ENCODE results near the gene RFX2. TPM values are rescaled to one million over a fixed set of nuclear protein-coding genes. Genes with fewer than 3 reads are reported as not detected.

The RFX2 gene
- total and polyA plus RNA-seq, 2 donors from 2014 or later = 4.6 to 12.6 TPM

GRCh38 chr19:5973867-5974635, 136.2 kb downstream of the RFX2 start:
- TF ChIP-seq CTCF (IDR thresholded peaks at IDR 0.05; ENCODE audit: borderline replicate concordance, extremely low read depth, insufficient read depth) = no peak

GRCh38 chr19:5973376-5973775, 136.9 kb downstream of the RFX2 start:
- intact Hi-C loops (cut with DNase I) = no loop called here
- TF ChIP-seq CTCF (IDR thresholded peaks at IDR 0.05; ENCODE audit: borderline replicate concordance, extremely low read depth, insufficient read depth) = no peak
- no peak overlapping the region for H3K4me3 ChIP-seq (ENCODE audit: low read length in 3 of 3)
- FAIRE-seq (no peak), DNase-seq (peak in 1 of 5 donors; percentile 41)
- H3K27me3 ChIP-seq (ENCODE audit: control insufficient read depth, insufficient read depth, low read length) = no peaks in the 10 kb centered on the region
- H3K27ac ChIP-seq (ENCODE audit: low read depth in 2 of 2, low read length in 2 of 2) = no peak overlapping the region
- H3K9ac ChIP-seq (ENCODE audit: low read length in 3 of 3) = no peak overlapping the region
- H3K9me3 ChIP-seq (ENCODE audit: control insufficient read depth in 2 of 3, insufficient read depth in 1 of 3, low read length in 3 of 3) = no peaks in the 10 kb centered on the region
- H3K4me1 ChIP-seq (ENCODE audit: control insufficient read depth in 2 of 3, insufficient read depth in 2 of 3, low read depth in 1 of 3, low read length in 3 of 3) = peaks cover 0 to 36% (median 28%) of the 10 kb centered on the region in 3 donors
- peaks cover 0 to 6% (median 2%) of the 10 kb centered on the region in 3 donors for H3K36me3 ChIP-seq (ENCODE audit: control insufficient read depth in 2 of 3, insufficient read depth in 3 of 3, low read length in 3 of 3)

More at GRCh38 chr19:5973867-5974635, 136.2 kb downstream of the RFX2 start:
- Histone ChIP-seq H3K9ac (ENCODE audit: low read length in 3 of 3) (no peak overlapping the region), H3K36me3 (ENCODE audit: control insufficient read depth in 2 of 3, insufficient read depth in 3 of 3, low read length in 3 of 3) (peaks cover 0 to 6% (median 2%) of the 10 kb centered on the region in 3 donors), H3K4me1 (ENCODE audit: control insufficient read depth in 2 of 3, insufficient read depth in 2 of 3, low read depth in 1 of 3, low read length in 3 of 3) (peaks cover 0 to 33% (median 26%) of the 10 kb centered on the region in 3 donors), H3K27ac (ENCODE audit: low read depth in 2 of 2, low read length in 2 of 2) (no peak overlapping the region), H3K4me3 (ENCODE audit: low read length in 3 of 3) (no peak overlapping the region), H3K27me3 (ENCODE audit: control insufficient read depth, insufficient read depth, low read length) (no peaks in the 10 kb centered on the region), H3K9me3 (ENCODE audit: control insufficient read depth in 2 of 3, insufficient read depth in 1 of 3, low read length in 3 of 3) (no peaks in the 10 kb centered on the region)
- intact Hi-C loops (cut with DNase I) = no loop called here
- DNase-seq (peak in 1 of 5 donors; percentile 49), FAIRE-seq (no peak)

- Histone ChIP-seq H3K9me3 (ENCODE audit: control insufficient read depth in 2 of 3, insufficient read depth in 1 of 3, low read length in 3 of 3) (no peaks in the 10 kb centered on the region), H3K27ac (ENCODE audit: low read depth in 2 of 2, low read length in 2 of 2) (no peak overlapping the region), H3K27me3 (ENCODE audit: control insufficient read depth, insufficient read depth, low read length) (no peaks in the 10 kb centered on the region), H3K4me3 (ENCODE audit: low read length in 3 of 3) (no peak overlapping the region), H3K4me1 (ENCODE audit: control insufficient read depth in 2 of 3, insufficient read depth in 2 of 3, low read depth in 1 of 3, low read length in 3 of 3) (peaks cover 2 to 43% (median 35%) of the 10 kb centered on the region in 3 donors), H3K9ac (ENCODE audit: low read length in 3 of 3) (no peak overlapping the region), H3K36me3 (ENCODE audit: control insufficient read depth in 2 of 3, insufficient read depth in 3 of 3, low read length in 3 of 3) (peaks cover 0 to 6% (median 2%) of the 10 kb centered on the region in 3 donors)
- DNase-seq (no peak), FAIRE-seq (no peak)
- intact Hi-C loops (cut with DNase I) = no loop called here
- no peak for TF ChIP-seq CTCF (IDR thresholded peaks at IDR 0.05; ENCODE audit: borderline replicate concordance, extremely low read depth, insufficient read depth)
Measured at GRCh38 chr19:5972355-5972731, 138.0 kb downstream of the RFX2 start.

Measured in kidney (tissue), 14 donors.